Large intestine (tissue), 12 donors: ENCODE measurements around the gene CLC. TPM values are rescaled to one million over a fixed set of nuclear protein-coding genes. Genes with fewer than 3 reads are reported as not detected.
"Not testable (repeated sequence)": the region's sequence is repeated elsewhere in the genome, so short reads cannot be mapped to it uniquely, and the experiment has no call there.

Experiments used
- DNase-seq, 2 donors: peaks; one replicate each; pipeline versions ENCODE4 v3.0.0 to v3.0.0-alpha.2; 2013
- H3K27ac ChIP-seq: one replicate; pipeline ENCODE4 v1.5.1; 2013; ENCODE audit warnings: low read length
- H3K27me3 ChIP-seq: 2 replicates; pipeline ENCODE4 v1.6.1; 2013; ENCODE audit warnings: low read length; ENCODE audit not compliant: control insufficient read depth, insufficient read depth
- H3K36me3 ChIP-seq: 2 replicates; pipeline ENCODE4 v1.6.1; 2013; ENCODE audit warnings: low read length; ENCODE audit not compliant: control insufficient read depth, insufficient read depth
- H3K4me1 ChIP-seq: one replicate; pipeline ENCODE4 v1.6.1; 2013; ENCODE audit warnings: low read length; ENCODE audit not compliant: control insufficient read depth, insufficient read depth
- H3K4me3 ChIP-seq: one replicate; pipeline ENCODE4 v1.5.1; 2013; ENCODE audit warnings: low read length
- H3K9me3 ChIP-seq: one replicate; pipeline ENCODE4 v1.6.1; 2013; ENCODE audit warnings: mild to moderate bottlenecking, low read depth, low read length, moderate library complexity; ENCODE audit not compliant: control insufficient read depth
- WGBS: methylation state at CpG from one replicate; pipeline ENCODE4 v1.1.5; 2013; ENCODE audit warnings: low lambda C conversion rate; ENCODE audit not compliant: insufficient coverage; 5-methylcytosine and 5-hydroxymethylcytosine counted together
- long read RNA-seq, 11 donors: transcript quantifications; one replicate each; lab custom pipeline, GENCODE V29; 2026
- polyA plus RNA-seq: library from polyadenylated mRNA; unstranded; fragments of 120-200 nt; gene quantifications from one replicate; pipeline ENCODE4 v1.2.1, GENCODE V29; 2013

CLC gene
- polyA plus RNA-seq: 0.85 TPM
- long read RNA-seq, donor 1, partial matches to known transcripts: 0 of 1 reads
- long read RNA-seq, donor 1, other reads (novel, unspliced or antisense): 0 of 1 reads
- long read RNA-seq, donor 2: 0 reads
- long read RNA-seq, donor 3: 0 reads
- long read RNA-seq, donor 4: 0 reads
- long read RNA-seq, donor 5, partial matches to known transcripts: 0 of 2 reads
- long read RNA-seq, donor 5, other reads (novel, unspliced or antisense): 0 of 2 reads
- long read RNA-seq, donor 6, partial matches to known transcripts: 0 of 1 reads
- long read RNA-seq, donor 6, other reads (novel, unspliced or antisense): 0 of 1 reads
- long read RNA-seq, donor 7, partial matches to known transcripts: 0 of 4 reads
- long read RNA-seq, donor 7, other reads (novel, unspliced or antisense): 0 of 4 reads
- long read RNA-seq, donor 8, partial matches to known transcripts: 0 of 3 reads
- long read RNA-seq, donor 8, other reads (novel, unspliced or antisense): 0 of 3 reads
- long read RNA-seq, donor 9, partial matches to known transcripts: 0 of 2 reads
- long read RNA-seq, donor 9, other reads (novel, unspliced or antisense): 0 of 2 reads
- long read RNA-seq, donor 10: 0 reads
- long read RNA-seq, donor 11: 0 reads

GRCh38 chr19:39737891-39738290 is at the start of gene CLC:
TSS of gene CLC (minus strand) at chr19:39738029. CDS start at chr19:39737952, 77 bp downstream.
- no peaks in the 10 kb centered on the region for H3K27me3 ChIP-seq
- DNase-seq: no peak
- H3K4me3 ChIP-seq: no peak within 1 kb of the TSS
- H3K9me3 ChIP-seq: no peaks in the 10 kb centered on the region
- no peaks in the 10 kb centered on the region for H3K4me1 ChIP-seq
- no CpG with 5 or more reads among the region's 3 CpGs for WGBS
- H3K36me3 ChIP-seq: no peaks in the 10 kb centered on the region
- no peak within 1 kb of the TSS for H3K27ac ChIP-seq

- no CpG with 5 or more reads among the region's 3 CpGs for WGBS
These were observed 43.1 kb upstream of the CLC start for GRCh38 chr19:39780894-39781293.

GRCh38 chr19:39778763-39779162 is 40.9 kb upstream of the CLC start, which contains the start of gene LEUTX:
TSS of gene LEUTX (plus strand) at chr19:39778854. CDS start at chr19:39778921, 67 bp downstream.
- no CpG with 5 or more reads among the region's 4 CpGs for WGBS
- peaks cover 4% of the 10 kb centered on the region for H3K27me3 ChIP-seq
- no peaks in the 10 kb centered on the region for H3K4me1 ChIP-seq
- H3K36me3 ChIP-seq: no peaks in the 10 kb centered on the region
- no peak within 1 kb of the TSS for H3K27ac ChIP-seq
- no peak for DNase-seq
- H3K4me3 ChIP-seq: no peak within 1 kb of the TSS
- H3K9me3 ChIP-seq: no peaks in the 10 kb centered on the region

More at GRCh38 chr19:39780894-39781293, 43.1 kb upstream of the CLC start:
- H3K9me3 ChIP-seq: no peaks in the 10 kb centered on the region
- H3K4me3 ChIP-seq: no peak overlapping the region
- H3K27me3 ChIP-seq: peaks cover 4% of the 10 kb centered on the region
- H3K27ac ChIP-seq: no peak overlapping the region
- no peak for DNase-seq
- H3K36me3 ChIP-seq: no peaks in the 10 kb centered on the region
- no peaks in the 10 kb centered on the region for H3K4me1 ChIP-seq

- H3K9me3 ChIP-seq: no peaks in the 10 kb centered on the region
- no peaks in the 10 kb centered on the region for H3K36me3 ChIP-seq
- 80% methylated on average over 1 of the region's 4 CpGs for WGBS
- DNase-seq: no peak
- H3K4me3 ChIP-seq: no peak overlapping the region
- no peaks in the 10 kb centered on the region for H3K4me1 ChIP-seq
- no peaks in the 10 kb centered on the region for H3K27me3 ChIP-seq
- H3K27ac ChIP-seq: no peak overlapping the region
These were observed 31.0 kb upstream of the CLC start for GRCh38 chr19:39768786-39769185.

- Histone ChIP-seq H3K4me3 (no peak overlapping the region), H3K27ac (no peak overlapping the region), H3K9me3 (no peaks in the 10 kb centered on the region), H3K4me1 (no peaks in the 10 kb centered on the region), H3K27me3 (no peaks in the 10 kb centered on the region), H3K36me3 (no peaks in the 10 kb centered on the region)
- 90% methylated on average over 3 of the region's 8 CpGs for WGBS
- no peak for DNase-seq
These were observed 30.5 kb upstream of the CLC start for GRCh38 chr19:39768334-39768733.

GRCh38 chr19:39765091-39766076 is 27.6 kb upstream of the CLC start:
- 25% methylated on average over 4 of the region's 16 CpGs for WGBS
- no peaks in the 10 kb centered on the region for H3K4me1 ChIP-seq
- DNase-seq: no peak
- no peaks in the 10 kb centered on the region for H3K9me3 ChIP-seq
- no peaks in the 10 kb centered on the region for H3K27me3 ChIP-seq
- H3K4me3 ChIP-seq: no peak overlapping the region
- H3K36me3 ChIP-seq: no peaks in the 10 kb centered on the region
- H3K27ac ChIP-seq: no peak overlapping the region

- H3K27ac ChIP-seq, H3K9me3 ChIP-seq, H3K4me1 ChIP-seq, H3K36me3 ChIP-seq, H3K4me3 ChIP-seq, H3K27me3 ChIP-seq, DNase-seq: not testable (repeated sequence)
- 83% methylated on average over 1 of the region's 1 CpG for WGBS
These were observed 24.0 kb upstream of the CLC start for GRCh38 chr19:39761851-39762250.

- WGBS: 80% methylated on average over 1 of the region's 4 CpGs
- Histone ChIP-seq H3K36me3 (no peaks in the 10 kb centered on the region), H3K4me3 (no peak overlapping the region), H3K27me3 (peaks cover 6% of the 10 kb centered on the region), H3K27ac (no peak overlapping the region), H3K4me1 (no peaks in the 10 kb centered on the region), H3K9me3 (no peaks in the 10 kb centered on the region)
- DNase-seq: no peak
These were observed 21.8 kb upstream of the CLC start for GRCh38 chr19:39759457-39760184.

GRCh38 chr19:39754971-39755370 is 17.1 kb upstream of the CLC start:
- no peaks in the 10 kb centered on the region for H3K4me1 ChIP-seq
- 58% methylated on average over 3 of the region's 3 CpGs for WGBS
- H3K36me3 ChIP-seq: no peaks in the 10 kb centered on the region
- no peak overlapping the region for H3K27ac ChIP-seq
- H3K9me3 ChIP-seq: no peaks in the 10 kb centered on the region
- H3K27me3 ChIP-seq: peaks cover 9% of the 10 kb centered on the region
- H3K4me3 ChIP-seq: no peak overlapping the region
- no peak for DNase-seq
